ENCODE results near the gene SAE1. TPM values are rescaled to one million over a fixed set of nuclear protein-coding genes. Genes with fewer than 3 reads are reported as not detected.

The SAE1 gene
- total RNA-seq, 1 experiment from 2014 or later, result 324 TPM

Other genes starting within 250 kb of the SAE1 start
- gene NPAS1, start 111.0 kb upstream of the SAE1 start, total RNA-seq (2014; rRNA removed; shearing (Covaris generic)), result not detected in 2 replicates
- 66.3 and 129 TPM in 2 replicates for gene TMEM160, start 82.2 kb upstream of the SAE1 start, total RNA-seq (2014; rRNA removed; shearing (Covaris generic))
- gene ZC3H4, start 17.1 kb upstream of the SAE1 start, total RNA-seq (2014; rRNA removed; shearing (Covaris generic)), result 6.8 and 11.1 TPM in 2 replicates
- gene BBC3, start 100.4 kb downstream of the SAE1 start, total RNA-seq (2014; rRNA removed; shearing (Covaris generic)), result 4.5 and 10.1 TPM in 2 replicates
- gene CCDC9, start 125.7 kb downstream of the SAE1 start, total RNA-seq (2014; rRNA removed; shearing (Covaris generic)), result 8.0 and 12.1 TPM in 2 replicates
- 2.4 and 2.5 TPM in 2 replicates for gene INAFM1, start 144.1 kb downstream of the SAE1 start, total RNA-seq (2014; rRNA removed; shearing (Covaris generic))
- not detected in 2 replicates for gene C5AR1, start 179.0 kb downstream of the SAE1 start, total RNA-seq (2014; rRNA removed; shearing (Covaris generic))
- gene C5AR2, start 201.3 kb downstream of the SAE1 start, total RNA-seq (2014; rRNA removed; shearing (Covaris generic)), result not detected in 2 replicates
- gene DHX34, start 218.5 kb downstream of the SAE1 start, total RNA-seq (2014; rRNA removed; shearing (Covaris generic)), result 15.0 and 16.4 TPM in 2 replicates